Measurements from ENCODE around the gene PREB.
"Not testable (repeated sequence)": the region's sequence is repeated elsewhere in the genome, so short reads cannot be mapped to it uniquely, and the experiment has no call there.

Gene PREB

GRCh38 chr2:27125104-27125503 lies 9.3 kb downstream of the PREB start:
- DNase-seq, result no peak

GRCh38 chr2:27123302-27124150 lies 10.9 kb downstream of the PREB start, which contains the start of gene ABHD1:
Gene ABHD1 (plus strand): TSS chr2:27123815. CDS start chr2:27123949, 134 bp downstream.
- no peak for DNase-seq

GRCh38 chr2:27122791-27123190 lies 11.6 kb downstream of the PREB start:
- DNase-seq, result no peak

GRCh38 chr2:27121906-27122305 lies 12.5 kb downstream of the PREB start:
- DNase-seq, result no peak

GRCh38 chr2:27119330-27119670 lies 15.1 kb downstream of the PREB start:
- not testable (repeated sequence) for DNase-seq

- DNase-seq, result no peak
These were observed 15.7 kb downstream of the PREB start, which contains the start of gene CGREF1 for GRCh38 chr2:27118525-27119329. Gene CGREF1 (minus strand): TSS chr2:27119128. CDS start chr2:27104366, 14,762 bp downstream.

- no peak for DNase-seq
These were observed 16.4 kb downstream of the PREB start for GRCh38 chr2:27117995-27118524.

- no peak for DNase-seq
These were observed 18.9 kb downstream of the PREB start for GRCh38 chr2:27115519-27115918.

GRCh38 chr2:27111392-27112078 lies 22.9 kb downstream of the PREB start:
- not testable (repeated sequence) for DNase-seq

GRCh38 chr2:27110603-27111352 lies 23.7 kb downstream of the PREB start:
- DNase-seq, result not testable (repeated sequence)

GRCh38 chr2:27109083-27109482 lies 25.4 kb downstream of the PREB start:
- no peak for DNase-seq

- no peak for DNase-seq
These were observed 26.2 kb downstream of the PREB start for GRCh38 chr2:27108221-27108620.

- no peak for DNase-seq
These were observed 28.5 kb downstream of the PREB start for GRCh38 chr2:27105981-27106380.

- DNase-seq, result no peak
These were observed 32.1 kb downstream of the PREB start for GRCh38 chr2:27102329-27102728.

GRCh38 chr2:27100036-27100435 lies 34.4 kb downstream of the PREB start:
- no peak for DNase-seq

- no peak for DNase-seq
These were observed 35.0 kb downstream of the PREB start for GRCh38 chr2:27099334-27099955.

GRCh38 chr2:27097341-27097740 lies 37.1 kb downstream of the PREB start:
- no peak for DNase-seq

- no peak for DNase-seq
These were observed 37.6 kb downstream of the PREB start for GRCh38 chr2:27096748-27097297.

- peak; percentile 76 for DNase-seq
These were observed 38.4 kb downstream of the PREB start for GRCh38 chr2:27095745-27096651.

GRCh38 chr2:27095427-27095744 lies 39.0 kb downstream of the PREB start:
- no peak for DNase-seq

Measured in 8988T (cell line).